HUES48 (cell line): ENCODE measurements around the gene KRTAP4-9.

Experiments used
- H3K27ac ChIP-seq: one replicate; pipeline ENCODE4 v1.7.0; 2013; ENCODE audit warnings: low read depth, low read length, inconsistent platforms
- H3K27me3 ChIP-seq: 2 replicates; pipeline ENCODE4 v1.6.1; 2013; ENCODE audit warnings: mild to moderate bottlenecking, low read length; ENCODE audit not compliant: control insufficient read depth, insufficient read depth
- H3K36me3 ChIP-seq: 2 replicates; pipeline ENCODE4 v1.6.1; 2013; ENCODE audit warnings: low read length; ENCODE audit not compliant: control insufficient read depth, insufficient read depth
- H3K4me1 ChIP-seq: 2 replicates; pipeline ENCODE4 v1.6.1; 2013; ENCODE audit warnings: mild to moderate bottlenecking, low read length; ENCODE audit not compliant: control insufficient read depth, insufficient read depth
- H3K4me3 ChIP-seq: 2 replicates; pipeline ENCODE4 v1.5.1; 2013; ENCODE audit warnings: mild to moderate bottlenecking, low read depth, low read length
- H3K9ac ChIP-seq: 2 replicates; pipeline ENCODE4 v1.6.1; 2013; ENCODE audit warnings: mild to moderate bottlenecking, low read depth, low read length, moderate library complexity
- H3K9me3 ChIP-seq: 2 replicates; pipeline ENCODE4 v1.6.1; 2013; ENCODE audit warnings: low read length; ENCODE audit not compliant: control insufficient read depth, insufficient read depth

KRTAP4-9 gene

DNA sequence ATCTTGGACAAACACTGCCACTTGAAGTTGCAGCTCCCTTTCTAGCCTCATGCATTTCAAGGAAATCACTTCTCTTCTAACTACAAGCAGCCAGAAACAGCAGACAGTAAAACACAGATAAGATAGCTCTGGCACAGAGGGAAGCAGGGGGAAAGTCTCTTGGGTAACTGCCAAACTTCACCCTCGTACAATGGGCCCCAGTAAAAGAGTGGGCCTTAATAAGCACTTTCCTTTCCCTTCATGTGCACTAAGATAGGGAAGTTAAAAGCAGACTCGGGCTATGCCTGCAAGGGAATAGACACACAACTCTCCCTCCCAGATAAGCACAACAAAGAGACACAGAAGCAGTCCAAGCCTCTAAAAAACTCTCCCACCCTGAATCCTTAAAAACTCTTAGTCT lies 48.7 kb downstream of the KRTAP4-9 start:
- Histone ChIP-seq H3K4me3 (no peak overlapping the region), H3K4me1 (no peaks in the 10 kb centered on the region), H3K36me3 (no peaks in the 10 kb centered on the region), H3K9me3 (no peaks in the 10 kb centered on the region), H3K27me3 (no peaks in the 10 kb centered on the region), H3K9ac (no peak overlapping the region), H3K27ac (no peak overlapping the region)
